Measurements from ENCODE around the gene CDC42BPG. TPM values are rescaled to one million over a fixed set of nuclear protein-coding genes. Genes with fewer than 3 reads are reported as not detected.
A peak's percentile ranks its signal among the peaks of the same experiment; 100 is the strongest.

The CDC42BPG gene
- total and polyA plus RNA-seq, 10 of the 15 experiments (the other 5 are each of a cell fraction or from before 2014, with no cell fraction given) = 0.02 to 1.3 (median 0.09) TPM; not detected in 1

DNA sequence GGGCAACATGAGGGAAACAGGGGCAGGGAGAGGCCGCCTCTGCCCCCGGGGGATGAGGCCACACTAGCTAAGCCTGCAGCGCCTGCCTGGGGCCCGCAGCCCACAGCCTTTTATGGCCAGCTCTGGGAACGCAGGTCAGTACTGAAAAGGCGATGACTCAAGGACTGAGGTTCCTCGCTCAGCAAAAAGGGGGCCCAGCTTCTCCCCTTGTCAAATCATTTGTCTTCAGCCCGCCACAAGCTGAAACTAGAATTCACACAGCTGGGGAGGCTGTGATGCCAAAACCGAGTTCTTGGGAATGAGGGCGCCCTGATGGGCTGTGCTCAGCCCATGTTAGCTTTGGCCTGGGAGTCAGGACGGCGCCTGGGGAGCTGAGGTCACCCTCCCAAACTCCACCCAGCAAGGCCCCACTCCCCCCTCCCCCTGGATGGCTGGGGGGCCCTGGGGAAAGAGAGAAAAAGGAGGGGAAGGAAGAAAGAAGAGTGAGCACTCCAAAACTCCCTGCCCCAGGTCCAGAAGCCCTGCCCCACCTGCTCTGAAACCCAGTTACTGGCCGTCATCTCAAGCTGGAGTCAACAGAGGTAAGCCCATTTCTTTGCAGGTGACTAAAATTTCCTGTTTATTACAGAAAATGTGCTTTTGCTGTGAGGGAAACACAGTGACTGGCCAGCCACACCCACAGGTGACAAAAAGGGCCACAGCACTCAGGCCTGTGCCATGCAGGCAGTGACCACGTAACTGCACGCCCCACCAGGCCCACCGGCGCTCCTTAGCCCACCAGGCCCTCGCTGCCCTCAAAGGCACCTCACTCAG is 20.2 kb upstream of the CDC42BPG start (continued):
- TF ChIP-seq, protein P1, sequence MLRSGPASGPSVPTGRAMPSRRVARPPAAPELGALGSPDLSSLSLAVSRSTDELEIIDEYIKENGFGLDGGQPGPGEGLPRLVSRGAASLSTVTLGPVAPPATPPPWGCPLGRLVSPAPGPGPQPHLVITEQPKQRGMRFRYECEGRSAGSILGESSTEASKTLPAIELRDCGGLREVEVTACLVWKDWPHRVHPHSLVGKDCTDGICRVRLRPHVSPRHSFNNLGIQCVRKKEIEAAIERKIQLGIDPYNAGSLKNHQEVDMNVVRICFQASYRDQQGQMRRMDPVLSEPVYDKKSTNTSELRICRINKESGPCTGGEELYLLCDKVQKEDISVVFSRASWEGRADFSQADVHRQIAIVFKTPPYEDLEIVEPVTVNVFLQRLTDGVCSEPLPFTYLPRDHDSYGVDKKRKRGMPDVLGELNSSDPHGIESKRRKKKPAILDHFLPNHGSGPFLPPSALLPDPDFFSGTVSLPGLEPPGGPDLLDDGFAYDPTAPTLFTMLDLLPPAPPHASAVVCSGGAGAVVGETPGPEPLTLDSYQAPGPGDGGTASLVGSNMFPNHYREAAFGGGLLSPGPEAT (IDR thresholded peaks at IDR 0.05; ENCODE audit: low read depth) = peak; percentile 41; the same call in 1 of the 2 replicates

DNA sequence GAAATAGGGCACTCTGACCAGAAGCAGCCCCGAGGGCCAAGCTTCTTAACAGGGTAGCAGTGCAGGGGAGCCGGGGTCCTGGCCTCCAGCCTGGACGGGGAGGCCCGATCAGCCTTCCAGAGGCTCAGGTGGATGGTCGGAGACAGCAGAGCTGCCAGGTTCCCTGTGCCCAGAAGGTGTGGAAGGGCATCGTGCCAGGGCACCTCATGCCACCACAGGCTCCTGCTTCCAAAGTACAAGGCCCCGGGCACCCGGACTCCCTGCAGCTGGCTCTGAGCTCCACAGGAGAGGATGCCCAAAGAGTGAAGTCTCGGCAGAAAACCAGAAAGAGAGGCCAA is 19.7 kb upstream of the CDC42BPG start:
- peaks cover 80% of the 10 kb centered on the region for H3K79me2 ChIP-seq (ENCODE audit: control insufficient read depth, insufficient read depth, low read length)
- H3K4me3 ChIP-seq = peak overlapping the region; percentile 44; the same call in 1 of the 2 replicates
- H3K4me2 ChIP-seq (ENCODE audit: control insufficient read depth, insufficient read depth) = peak overlapping the region; percentile 100
- H3K9me3 ChIP-seq (replicated peaks; ENCODE audit: control insufficient read depth, insufficient read depth, low read length) = no peaks in the 10 kb centered on the region
- no peaks in the 10 kb centered on the region for H3K27me3 ChIP-seq (replicated peaks in 1 of 2; ENCODE audit: control insufficient read depth in 2 of 2, insufficient read depth in 2 of 2, low read length in 1 of 2)
- peaks cover 20 to 30% of the 10 kb centered on the region in 2 experiments; a peak in 3 of 4 replicates for H3K36me3 ChIP-seq (ENCODE audit: control insufficient read depth in 2 of 2, insufficient read depth in 2 of 2, low read length in 1 of 2)
- no TSS peak for BruUV-seq (replicated peaks)
- CTCF ChIA-PET = interaction anchor here (0.7 to 28.8 kb wide), 5 partner anchors 14 to 445 kb away, joined by 3 to 1208 read pairs (median 3); partner anchors contain the start of genes CDC42BPG, EHD1 and ZNHIT2
- H3K9ac ChIP-seq (ENCODE audit: control insufficient read depth, insufficient read depth, low read length) = peak overlapping the region; percentile 81
- H3K4me1 ChIP-seq (ENCODE audit: control insufficient read depth, insufficient read depth, low read length) = peaks cover 90% of the 10 kb centered on the region
- H3K27ac ChIP-seq (ENCODE audit: control insufficient read depth, insufficient read depth) = peak overlapping the region; percentile 99
- RAD21 ChIA-PET (ENCODE audit: unreplicated experiment) = interaction anchor here (0.9 to 15.8 kb wide), 6 partner anchors 8 to 92 kb away, joined by 3 to 316 read pairs (median 6); partner anchors contain the start of genes CDC42BPG, EHD1 and PPP2R5B
- intact Hi-C loops (cut with micrococcal nuclease; ENCODE audit: unreplicated experiment) (loop anchor here (2.0 kb wide), 1 partner anchor 13 kb away; no protein-coding TSS in a partner anchor), in situ Hi-C loops (cut with MboI) (loop anchor here (10.0 kb wide), 1 partner anchor 561 kb away; the partner anchor contains the start of gene NEAT1)
- H4K20me1 ChIP-seq (ENCODE audit: control insufficient read depth, insufficient read depth) = no peaks in the 10 kb centered on the region
- 35% methylated on average over 9 of the region's 9 CpGs for WGBS (ENCODE audit: insufficient coverage, insufficient replicate concordance, low lambda C conversion rate, missing lambda C conversion rate)
- DNase-seq (ENCODE audit: low read depth, low spot score) (no peak), FAIRE-seq (no peak), ATAC-seq (no peak)
- SMC1A ChIA-PET (ENCODE audit: uncharacterized antibody, unreplicated experiment) = interaction anchor here (0.9 to 15.0 kb wide), 3 partner anchors 13 to 24 kb away, joined by 3 to 306 read pairs (median 226); partner anchors contain the start of gene EHD1
- TF ChIP-seq SIN3A (IDR thresholded peaks at IDR 0.05; ENCODE audit: low read depth, low read length) = 0 out of 2 replicates have a peak, but pooled peaks have one; percentile 31
- TF ChIP-seq RUNX3 (IDR thresholded peaks at IDR 0.05; ENCODE audit: low read length) = no peak
- TF ChIP-seq STAT3 (IDR thresholded peaks at IDR 0.05; ENCODE audit: low read depth, low read length) = no peak
- peak; percentile 47; the same call in 1 of the 2 replicates for TF ChIP-seq ZNF687 (IDR thresholded peaks at IDR 0.05)
- no peak for TF ChIP-seq ZNF592 (IDR thresholded peaks at IDR 0.05)
- H2AFZ ChIP-seq (ENCODE audit: control insufficient read depth, low read depth, low read length) = no peak overlapping the region
- POLR2A ChIA-PET = interaction anchor here (0.9 to 24.3 kb wide), 3 partner anchors 14 to 53 kb away, joined by 3 to 620 read pairs (median 232); partner anchors contain the start of genes CDC42BPG and EHD1
